Upper lobe of right lung (tissue), 1 donor: ENCODE results near the gene VAV3. TPM values are rescaled to one million over a fixed set of nuclear protein-coding genes. Genes with fewer than 3 reads are reported as not detected.
A peak's percentile ranks its signal among the peaks of the same experiment; 100 is the strongest.

ENCODE experiments used
- ATAC-seq: fragments of 200-7000 bp; cut with Tn5 transposase; one replicate; pipeline ENCODE4 v1.9.1; 2020; ENCODE audit warnings: mild to moderate bottlenecking, moderate library complexity
- DNase-seq: peaks from one replicate; pipeline ENCODE4 v3.0.0-alpha.2; 2020
- H3K27ac ChIP-seq: fragments of 200-600 bp; one replicate; pipeline ENCODE4 v1.8.0; 2022
- H3K27me3 ChIP-seq: fragments of 200-600 bp; one replicate; pipeline ENCODE4 v1.8.0; 2022; ENCODE audit warnings: mild to moderate bottlenecking
- H3K36me3 ChIP-seq: fragments of 200-600 bp; one replicate; pipeline ENCODE4 v1.8.0; 2022
- H3K4me1 ChIP-seq: fragments of 200-600 bp; one replicate; pipeline ENCODE4 v1.8.0; 2022
- H3K4me3 ChIP-seq: fragments of 200-600 bp; one replicate; pipeline ENCODE4 v1.8.0; 2022; ENCODE audit warnings: mild to moderate bottlenecking
- H3K9me3 ChIP-seq: fragments of 200-600 bp; one replicate; pipeline ENCODE4 v1.8.0; 2022
- intact Hi-C: fragments of 100-400 bp; cut with DNase I; formaldehyde crosslinking; loops from one replicate; pipeline ENCODE4 v1.11.0; 2022
- total RNA-seq: library from RNA; stranded (reverse); fragmentation: NEBNext Ultra II Directional; extraction: Animal tissue kit (Norgen Biotek cat#: 25700); gene quantifications from one replicate; pipeline ENCODE4 v1.2.1, GENCODE V29; 2021
- TF ChIP-seq, protein P1 (sequence below): fragments of 200-600 bp; IDR thresholded peaks from one replicate; pipeline ENCODE4 v1.8.0; 2022; ENCODE audit warnings: antibody characterized with exemption
- donor health status: DM: no; HTN: yes; CAD: no; lungs with severe emphysema.

Gene VAV3
- total RNA-seq, 1 donor from 2014 or later, result 8.5 TPM

DNA sequence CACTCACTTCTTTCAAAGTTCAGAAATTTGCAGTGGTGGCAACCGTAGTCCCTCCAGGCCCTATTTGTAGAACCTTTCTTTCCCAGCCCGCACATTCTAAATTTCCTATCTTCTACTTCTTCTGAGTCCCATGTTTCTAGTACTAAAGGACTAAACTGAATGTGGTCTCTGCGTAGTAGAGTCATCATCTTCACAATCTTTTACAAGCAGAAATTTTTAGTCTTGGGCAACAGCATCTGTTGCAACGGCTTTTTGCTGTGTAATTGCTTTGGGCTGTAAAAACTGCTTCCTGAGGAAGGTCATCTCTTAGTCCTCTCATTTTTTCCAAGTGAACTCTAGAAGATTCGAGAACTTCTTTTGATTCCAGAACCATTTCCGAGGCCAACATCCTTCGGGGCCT, 23.9 kb downstream of the VAV3 start:
- TF ChIP-seq, protein P1, sequence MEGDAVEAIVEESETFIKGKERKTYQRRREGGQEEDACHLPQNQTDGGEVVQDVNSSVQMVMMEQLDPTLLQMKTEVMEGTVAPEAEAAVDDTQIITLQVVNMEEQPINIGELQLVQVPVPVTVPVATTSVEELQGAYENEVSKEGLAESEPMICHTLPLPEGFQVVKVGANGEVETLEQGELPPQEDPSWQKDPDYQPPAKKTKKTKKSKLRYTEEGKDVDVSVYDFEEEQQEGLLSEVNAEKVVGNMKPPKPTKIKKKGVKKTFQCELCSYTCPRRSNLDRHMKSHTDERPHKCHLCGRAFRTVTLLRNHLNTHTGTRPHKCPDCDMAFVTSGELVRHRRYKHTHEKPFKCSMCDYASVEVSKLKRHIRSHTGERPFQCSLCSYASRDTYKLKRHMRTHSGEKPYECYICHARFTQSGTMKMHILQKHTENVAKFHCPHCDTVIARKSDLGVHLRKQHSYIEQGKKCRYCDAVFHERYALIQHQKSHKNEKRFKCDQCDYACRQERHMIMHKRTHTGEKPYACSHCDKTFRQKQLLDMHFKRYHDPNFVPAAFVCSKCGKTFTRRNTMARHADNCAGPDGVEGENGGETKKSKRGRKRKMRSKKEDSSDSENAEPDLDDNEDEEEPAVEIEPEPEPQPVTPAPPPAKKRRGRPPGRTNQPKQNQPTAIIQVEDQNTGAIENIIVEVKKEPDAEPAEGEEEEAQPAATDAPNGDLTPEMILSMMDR, result no peak
- Histone ChIP-seq H3K4me1 (peaks cover 14% of the 10 kb centered on the region), H3K27me3 (no peaks in the 10 kb centered on the region), H3K27ac (peak overlapping the region; percentile 31), H3K4me3 (no peak overlapping the region), H3K9me3 (no peaks in the 10 kb centered on the region), H3K36me3 (no peaks in the 10 kb centered on the region)
- intact Hi-C loops, result no loop called here
- DNase-seq (no peak), ATAC-seq (peak; percentile 49)

DNA sequence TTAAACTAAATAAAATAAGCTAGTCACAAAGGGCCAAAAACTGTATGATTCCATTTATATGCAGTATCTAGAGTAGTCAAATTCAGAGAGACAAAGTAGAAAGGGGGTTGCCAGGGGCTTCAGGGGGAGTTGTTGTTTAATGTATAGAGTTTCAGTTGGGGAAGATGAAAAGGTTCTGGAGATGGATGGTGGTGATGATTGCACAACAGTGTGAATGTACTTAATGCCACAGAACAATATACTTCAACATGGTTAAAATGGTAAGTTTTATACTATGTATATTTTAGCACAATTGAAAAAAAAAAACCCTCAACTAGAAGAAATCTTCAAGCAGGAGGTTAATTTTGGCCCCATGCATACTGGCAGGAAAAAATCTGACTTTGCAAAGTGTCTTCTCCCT, 24.3 kb downstream of the VAV3 start:
- Histone ChIP-seq H3K27me3 (no peaks in the 10 kb centered on the region), H3K27ac (no peak overlapping the region), H3K4me1 (peaks cover 19% of the 10 kb centered on the region), H3K4me3 (no peak overlapping the region), H3K9me3 (no peaks in the 10 kb centered on the region), H3K36me3 (no peaks in the 10 kb centered on the region)
- intact Hi-C loops, result no loop called here
- DNase-seq, result no peak
- TF ChIP-seq, protein P1, result no peak
- no peak for ATAC-seq

DNA sequence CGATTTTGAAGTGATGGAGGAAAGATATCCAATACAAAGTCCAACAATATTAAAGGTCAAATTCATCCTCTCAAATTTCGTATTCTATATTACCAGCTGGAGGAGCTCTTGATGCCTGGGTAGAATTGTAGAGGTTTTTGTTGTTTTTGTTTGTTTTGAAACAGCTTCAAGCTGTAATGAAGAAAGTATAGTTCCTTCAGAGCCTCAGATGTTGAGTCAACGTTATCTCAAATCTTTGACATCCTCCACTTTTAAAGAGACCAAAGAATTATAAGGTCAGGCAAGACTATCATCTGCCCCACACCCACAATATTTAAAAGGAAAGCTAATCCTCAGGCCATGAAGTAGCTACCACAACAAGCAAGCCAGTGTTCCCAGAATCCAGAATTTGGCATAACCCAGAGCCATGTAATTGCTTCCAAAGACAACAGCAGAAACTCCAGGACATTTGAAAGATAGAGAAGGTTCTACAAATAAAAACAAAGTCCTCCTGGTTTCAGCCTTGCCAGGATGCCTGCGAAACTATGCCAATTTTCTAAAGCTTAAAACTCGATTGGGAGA, 24.9 kb downstream of the VAV3 start:
- intact Hi-C loops, result no loop called here
- ATAC-seq (no peak), DNase-seq (no peak)
- no peaks in the 10 kb centered on the region for H3K36me3 ChIP-seq
- no peaks in the 10 kb centered on the region for H3K27me3 ChIP-seq
- H3K27ac ChIP-seq, result no peak overlapping the region
- H3K4me1 ChIP-seq, result peaks cover 22% of the 10 kb centered on the region
- no peak overlapping the region for H3K4me3 ChIP-seq
- TF ChIP-seq, protein P1, result no peak
- H3K9me3 ChIP-seq, result no peaks in the 10 kb centered on the region

DNA sequence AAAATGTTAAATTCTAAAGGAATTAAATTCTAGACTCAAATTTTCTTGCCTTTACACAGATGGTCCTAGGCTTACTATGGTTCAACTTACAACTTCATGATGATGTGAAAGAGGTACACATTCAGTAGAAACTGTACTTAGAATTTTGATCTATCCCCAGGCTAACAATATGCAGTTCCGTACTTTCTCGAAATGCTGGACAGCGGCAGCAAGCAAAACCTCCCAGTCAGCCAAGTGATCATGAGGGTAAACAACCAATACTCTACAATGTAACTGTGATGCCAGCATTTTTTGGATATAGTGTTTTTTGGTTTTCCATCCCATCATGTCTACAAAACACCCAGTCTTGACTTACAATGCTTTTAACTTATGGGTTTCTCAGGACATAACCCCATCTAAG, 25.7 kb downstream of the VAV3 start:
- no peak overlapping the region for H3K27ac ChIP-seq
- ATAC-seq, result no peak
- TF ChIP-seq, protein P1, result no peak
- intact Hi-C loops, result no loop called here
- no peaks in the 10 kb centered on the region for H3K36me3 ChIP-seq
- no peaks in the 10 kb centered on the region for H3K27me3 ChIP-seq
- H3K4me3 ChIP-seq, result no peak overlapping the region
- DNase-seq, result no peak
- H3K9me3 ChIP-seq, result no peaks in the 10 kb centered on the region
- H3K4me1 ChIP-seq, result peaks cover 22% of the 10 kb centered on the region

DNA sequence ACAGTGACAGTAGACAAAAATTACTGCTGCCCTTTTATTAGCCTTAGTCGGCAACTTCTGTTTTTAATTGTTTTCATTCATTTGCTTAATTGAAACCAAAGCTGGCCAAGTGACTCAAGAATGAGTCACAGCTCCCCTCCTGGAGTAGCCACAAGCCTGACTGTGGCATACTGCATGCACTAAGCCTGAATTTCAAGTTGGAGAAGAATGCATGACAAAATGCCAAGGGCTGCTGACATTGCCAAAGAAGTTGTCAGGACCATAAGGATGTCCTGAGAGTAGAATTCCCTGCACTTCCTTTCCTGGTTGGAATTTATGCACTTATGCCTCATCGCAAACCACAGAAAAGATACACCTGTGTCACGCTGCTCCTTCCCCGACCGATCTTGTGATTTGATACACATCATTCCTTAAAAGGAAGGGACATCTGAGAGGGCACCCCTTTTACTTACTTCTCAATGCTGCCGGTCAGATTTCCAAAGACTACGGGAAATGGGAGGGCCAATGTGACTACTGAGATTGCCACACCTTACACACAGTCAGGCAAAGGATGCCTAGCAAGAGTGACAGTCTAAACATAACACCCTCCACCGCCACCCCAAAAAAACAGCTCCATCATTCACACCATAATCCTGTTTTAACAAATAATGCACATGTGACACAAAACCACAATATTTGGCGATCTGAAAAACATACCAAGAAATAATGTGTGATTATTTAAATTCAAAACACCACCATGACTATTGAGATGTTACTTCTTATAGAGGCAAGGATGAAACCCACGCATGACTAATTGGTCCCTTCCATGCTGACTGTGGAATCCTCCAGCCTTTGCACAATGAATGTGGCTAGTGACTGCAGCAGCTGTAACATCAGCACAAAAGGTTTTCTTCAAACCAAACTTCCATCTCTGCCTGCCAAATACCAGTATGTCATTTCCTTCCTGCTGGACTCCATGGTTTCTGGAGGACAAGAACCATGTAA, 28.2 kb downstream of the VAV3 start:
- Histone ChIP-seq H3K27me3 (no peaks in the 10 kb centered on the region), H3K4me3 (no peak overlapping the region), H3K36me3 (no peaks in the 10 kb centered on the region), H3K9me3 (no peaks in the 10 kb centered on the region), H3K4me1 (peaks cover 24% of the 10 kb centered on the region), H3K27ac (no peak overlapping the region)
- TF ChIP-seq, protein P1, result no peak
- ATAC-seq (peak; percentile 83), DNase-seq (no peak)
- intact Hi-C loops, result no loop called here
